Neuronal stem cell (in vitro differentiated cells): ENCODE measurements around the gene MYLIP. TPM values are rescaled to one million over a fixed set of nuclear protein-coding genes. Genes with fewer than 3 reads are reported as not detected.

Source experiments
- DNase-seq: peaks from one replicate; pipeline ENCODE4 v3.0.0-alpha.2; 2013; ENCODE audit warnings: low spot score
- H2AFZ ChIP-seq: one replicate; pipeline ENCODE4 v1.6.1; 2013; ENCODE audit warnings: mild to moderate bottlenecking, low read length, inconsistent platforms
- H2AK5ac ChIP-seq: 2 replicates; pipeline ENCODE4 v1.6.1; 2013; ENCODE audit warnings: low read depth, mild to moderate bottlenecking, inconsistent platforms, low read length, moderate library complexity, mixed read lengths
- H2BK120ac ChIP-seq: 2 replicates; pipeline ENCODE4 v1.6.1; 2013; ENCODE audit warnings: low read depth, mild to moderate bottlenecking, inconsistent platforms, low read length, moderate library complexity, mixed read lengths
- H2BK12ac ChIP-seq: one replicate; pipeline ENCODE4 v1.6.1; 2013; ENCODE audit warnings: low read length, inconsistent platforms
- H2BK15ac ChIP-seq: 2 replicates; pipeline ENCODE4 v1.6.1; 2013; ENCODE audit warnings: mild to moderate bottlenecking, low read length, inconsistent platforms, mixed read lengths
- H2BK5ac ChIP-seq: one replicate; pipeline ENCODE4 v1.6.1; 2013; ENCODE audit warnings: inconsistent platforms, mild to moderate bottlenecking, low read length, moderate library complexity
- H3K14ac ChIP-seq: one replicate; pipeline ENCODE4 v1.6.1; 2013; ENCODE audit warnings: low read length, inconsistent platforms
- H3K18ac ChIP-seq: 2 replicates; pipeline ENCODE4 v1.6.1; 2013; ENCODE audit warnings: low read length, inconsistent platforms
- H3K23ac ChIP-seq: 2 replicates; pipeline ENCODE4 v1.6.1; 2013; ENCODE audit warnings: low read depth, mild to moderate bottlenecking, mixed read lengths, low read length, inconsistent platforms; ENCODE audit not compliant: poor library complexity
- H3K27ac ChIP-seq: replicated peaks from 3 replicates; pipeline ENCODE4 v1.5.1; 2013; ENCODE audit warnings: low read length, inconsistent platforms
- H3K27me3 ChIP-seq, 3 experiments: 2 replicates each; pipeline ENCODE4 v1.6.1; 2013; ENCODE audit warnings: low read length in 3 of 3, mild to moderate bottlenecking in 2 of 3, inconsistent platforms in 1 of 3, low read depth in 1 of 3, mixed read lengths in 1 of 3, moderate library complexity in 1 of 3; ENCODE audit not compliant: control insufficient read depth in 3 of 3, insufficient read depth in 3 of 3
- H3K36me3 ChIP-seq, 2 donors: replicated peaks in 1 of 2; 2 replicates each; pipeline ENCODE4 v1.6.1; 2013; ENCODE audit warnings: low read length in 2 of 2; ENCODE audit not compliant: control insufficient read depth in 2 of 2, insufficient read depth in 2 of 2
- H3K4ac ChIP-seq: 2 replicates; pipeline ENCODE4 v1.6.1; 2013; ENCODE audit warnings: inconsistent platforms, mild to moderate bottlenecking, low read length, moderate library complexity
- H3K4me1 ChIP-seq, 2 donors: 1 replicate in 1 of 2; 2 replicates in 1 of 2; pipeline ENCODE4 v1.6.1; 2013; ENCODE audit warnings: low read length in 2 of 2, low read depth in 1 of 2; ENCODE audit not compliant: control insufficient read depth in 2 of 2, insufficient read depth in 1 of 2
- H3K4me2 ChIP-seq: one replicate; pipeline ENCODE4 v1.6.1; 2013; ENCODE audit warnings: mild to moderate bottlenecking, low read length, inconsistent platforms; ENCODE audit not compliant: insufficient read depth, poor library complexity, severe bottlenecking
- H3K4me3 ChIP-seq, 2 donors: 2 replicates each; pipeline ENCODE4 v1.5.1; 2013; ENCODE audit warnings: low read length in 2 of 2, mild to moderate bottlenecking in 2 of 2, inconsistent platforms in 1 of 2, moderate library complexity in 1 of 2
- H3K79me1 ChIP-seq: one replicate; pipeline ENCODE4 v1.6.1; 2013; ENCODE audit warnings: low read depth, mild to moderate bottlenecking, inconsistent platforms, low read length, moderate library complexity
- H3K9ac ChIP-seq: one replicate; pipeline ENCODE4 v1.6.1; 2013; ENCODE audit warnings: mild to moderate bottlenecking, low read depth, low read length, inconsistent platforms; ENCODE audit not compliant: poor library complexity
- H3K9me3 ChIP-seq, 2 donors: replicated peaks in 1 of 2; 2 replicates each; pipeline versions ENCODE3 to v1.6.1; 2013; ENCODE audit warnings: low read length in 2 of 2, mild to moderate bottlenecking in 2 of 2, inconsistent platforms in 1 of 2, low read depth in 1 of 2, mixed read lengths in 1 of 2, moderate library complexity in 1 of 2; ENCODE audit not compliant: control insufficient read depth in 2 of 2, insufficient read depth in 1 of 2
- H4K8ac ChIP-seq: one replicate; pipeline ENCODE4 v1.6.1; 2013; ENCODE audit warnings: low read depth, mild to moderate bottlenecking, inconsistent platforms, low read length, moderate library complexity
- H4K91ac ChIP-seq: one replicate; pipeline ENCODE4 v1.6.1; 2013; ENCODE audit warnings: low read length, low read depth, mild to moderate bottlenecking, inconsistent platforms; ENCODE audit not compliant: poor library complexity
- WGBS, 2 donors: extraction: QIAGEN DNeasy Blood & Tissue Kit; methylation state at CpG; one replicate each; pipeline ENCODE4 v1.1.7; 2013; ENCODE audit warnings: missing lambda C conversion rate in 2 of 2, mixed read lengths in 1 of 2; ENCODE audit not compliant: insufficient read length in 2 of 2, insufficient replicate concordance in 1 of 2; ENCODE audit errors: extremely low coverage in 2 of 2; 5-methylcytosine and 5-hydroxymethylcytosine counted together
- polyA plus RNA-seq, 2 experiments: library from polyadenylated mRNA; stranded (reverse); fragments of 200-250 nt; gene quantifications; one replicate each; pipeline ENCODE4 v1.2.3, GENCODE V29; 2013

The MYLIP gene
- 4.2 TPM for polyA plus RNA-seq (2013, experiment 1 of 2)
- 3.9 TPM for polyA plus RNA-seq (2013, experiment 2 of 2)

DNA sequence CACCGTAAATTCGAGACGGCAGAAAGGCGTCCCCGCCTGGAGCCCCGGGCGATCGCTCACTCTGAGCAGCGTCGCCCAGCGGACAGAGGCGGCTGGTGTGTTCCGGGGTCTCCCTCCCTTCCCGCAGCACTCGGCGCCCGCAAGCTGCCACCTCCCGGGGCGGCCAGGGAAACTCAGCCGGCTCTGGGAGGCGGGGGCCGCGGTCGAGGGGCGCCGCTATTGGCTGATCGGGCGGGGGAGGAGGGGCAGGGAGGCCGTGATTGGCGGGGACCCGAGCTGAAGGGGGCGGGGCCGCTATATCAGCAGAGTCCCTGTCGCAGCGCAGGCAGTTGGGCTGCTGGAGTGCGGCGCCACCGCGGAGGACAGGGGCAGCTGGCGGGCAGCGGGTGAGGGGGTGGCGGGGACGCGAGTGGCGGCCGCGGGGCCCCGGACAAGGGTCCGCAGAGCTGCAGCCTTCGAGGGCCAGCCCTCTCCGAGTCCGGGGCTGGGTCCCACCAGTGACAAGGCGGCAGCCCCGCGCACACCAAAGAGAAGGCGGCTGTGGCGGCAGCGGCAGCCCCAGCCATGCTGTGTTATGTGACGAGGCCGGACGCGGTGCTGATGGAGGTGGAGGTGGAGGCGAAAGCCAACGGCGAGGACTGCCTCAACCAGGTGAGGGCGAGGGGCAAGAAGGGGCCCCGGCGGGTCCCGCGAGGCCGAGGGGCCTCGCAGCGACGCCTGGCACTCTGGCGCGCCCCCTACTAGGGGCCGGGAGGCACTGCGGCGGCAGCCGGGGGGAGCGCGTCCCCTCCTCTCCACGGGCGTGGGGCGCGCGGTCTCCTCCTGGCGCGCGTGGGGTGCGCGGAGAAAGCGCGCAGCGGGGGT lies at the start of gene MYLIP:
TSS of gene MYLIP (plus strand) at position 328 of the 864 bp plus-strand sequence. CDS start at position 565, 237 bp downstream.
- Histone ChIP-seq H3K23ac (peak within 1 kb of the TSS; percentile 100), H2BK12ac (peak within 1 kb of the TSS; percentile 73), H3K9me3 (no peaks in the 10 kb centered on the region), H3K4me1 (peaks cover 4 to 18% of the 10 kb centered on the region in 2 donors), H3K27ac (no peak within 1 kb of the TSS), H3K14ac (peak within 1 kb of the TSS; percentile 97), H4K8ac (no peak within 1 kb of the TSS), H2BK15ac (peak within 1 kb of the TSS; percentile 92), H2BK120ac (peak within 1 kb of the TSS; percentile 81), H2BK5ac (peak within 1 kb of the TSS; percentile 66), H2AK5ac (peak within 1 kb of the TSS; percentile 75), H3K4me3 (peak within 1 kb of the TSS; percentile 93 to 98), H3K4me2 (peak within 1 kb of the TSS; percentile 100), H3K36me3 (no peaks in the 10 kb centered on the region), H4K91ac (peak within 1 kb of the TSS; percentile 95), H3K27me3 (peaks cover 0 to 25% (median 2%) of the 10 kb centered on the region in 3 experiments), H3K4ac (peak within 1 kb of the TSS; percentile 84), H3K9ac (peak within 1 kb of the TSS; percentile 98), H2AFZ (peak within 1 kb of the TSS; percentile 100), H3K18ac (peak within 1 kb of the TSS; percentile 100), H3K79me1 (peaks cover 3% of the 10 kb centered on the region)
- peak; percentile 94 for DNase-seq
- WGBS, 2 donors = no CpG with 5 or more reads among the region's 95 CpGs

DNA sequence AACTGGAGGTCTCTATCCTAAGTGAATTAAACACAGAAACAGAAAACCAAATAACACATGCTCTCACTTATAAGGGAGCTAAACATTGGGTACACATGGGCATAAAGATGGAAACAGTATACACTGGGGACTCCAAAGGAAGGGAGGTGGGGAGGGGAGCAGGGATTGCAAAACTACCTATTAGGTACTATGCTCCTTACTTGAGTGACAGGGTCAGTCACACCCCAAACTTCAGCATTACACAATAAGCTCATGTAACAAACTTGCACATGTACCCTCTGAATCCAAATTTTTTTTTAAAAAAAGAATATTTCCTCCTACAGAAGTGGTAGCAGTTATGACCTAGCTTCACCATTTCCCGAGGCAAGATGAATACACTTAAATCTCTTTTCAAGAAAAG lies 49.5 kb upstream of the MYLIP start:
- Histone ChIP-seq H2BK15ac (no peak overlapping the region), H3K27me3 (peaks cover 0 to 6% (median 0%) of the 10 kb centered on the region in 3 experiments), H3K9ac (no peak overlapping the region), H2BK12ac (no peak overlapping the region), H2AFZ (no peak overlapping the region), H3K4me2 (no peak overlapping the region), H3K4me3 (no peak overlapping the region), H3K18ac (no peak overlapping the region), H4K8ac (no peak overlapping the region), H3K9me3 (no peaks in the 10 kb centered on the region), H3K27ac (no peak overlapping the region), H4K91ac (no peak overlapping the region), H3K4ac (no peak overlapping the region), H3K14ac (no peak overlapping the region), H3K23ac (no peak overlapping the region), H2BK5ac (no peak overlapping the region), H3K36me3 (no peaks in the 10 kb centered on the region), H2AK5ac (no peak overlapping the region), H2BK120ac (no peak overlapping the region), H3K79me1 (no peaks in the 10 kb centered on the region), H3K4me1 (no peaks in the 10 kb centered on the region)
- no CpG with 5 or more reads among the region's 1 CpG for WGBS, 2 donors
- DNase-seq = no peak

DNA sequence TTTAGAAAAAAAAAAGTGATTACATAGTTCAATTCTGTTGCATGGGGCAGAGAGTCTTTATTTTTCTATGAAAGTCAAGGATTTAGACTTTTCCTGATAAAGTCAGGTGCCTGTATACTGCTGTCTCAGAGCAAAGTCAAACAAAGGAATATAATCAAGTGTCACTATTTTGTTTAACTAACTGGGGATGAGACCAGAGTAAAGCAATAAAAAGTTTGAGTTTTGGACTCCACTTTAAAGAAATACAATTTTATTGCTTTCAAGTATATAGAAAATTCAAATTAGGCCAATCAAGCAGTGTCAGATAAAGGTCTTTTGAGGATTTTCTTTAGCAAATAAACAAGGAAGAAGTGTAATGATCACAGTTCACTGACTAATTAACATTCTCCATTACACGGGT lies 48.7 kb upstream of the MYLIP start:
- WGBS, 2 donors = no CpG with 5 or more reads among the region's 1 CpG

DNA sequence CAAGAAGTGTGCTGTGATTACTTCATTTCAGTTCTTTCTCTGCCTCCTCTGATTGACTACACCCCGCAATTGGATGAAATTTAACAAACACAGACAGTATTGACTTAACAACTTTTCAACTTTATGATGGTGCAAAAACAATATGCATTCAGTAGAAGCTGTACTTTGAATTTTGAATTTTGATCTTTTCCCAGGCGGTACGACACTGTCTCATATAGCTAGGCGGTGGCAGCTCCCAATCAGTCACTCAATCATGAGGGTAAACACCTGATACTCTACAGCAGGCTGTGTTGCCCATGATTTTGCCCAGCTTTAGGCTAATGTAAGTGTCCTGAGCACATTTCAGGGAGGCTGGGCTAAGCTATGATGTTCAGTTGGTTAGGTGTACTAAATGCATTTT lies 47.6 kb upstream of the MYLIP start:
- Histone ChIP-seq H3K4ac (no peak overlapping the region), H3K4me3 (no peak overlapping the region), H3K23ac (no peak overlapping the region), H3K9me3 (no peaks in the 10 kb centered on the region), H3K18ac (no peak overlapping the region), H3K14ac (no peak overlapping the region), H2BK12ac (no peak overlapping the region), H3K27ac (no peak overlapping the region), H3K4me1 (no peaks in the 10 kb centered on the region), H3K36me3 (no peaks in the 10 kb centered on the region), H2BK120ac (no peak overlapping the region), H3K79me1 (no peaks in the 10 kb centered on the region), H3K9ac (no peak overlapping the region), H3K4me2 (no peak overlapping the region), H2BK15ac (no peak overlapping the region), H4K91ac (no peak overlapping the region), H4K8ac (no peak overlapping the region), H2BK5ac (no peak overlapping the region), H3K27me3 (peaks cover 0 to 6% (median 0%) of the 10 kb centered on the region in 3 experiments), H2AFZ (no peak overlapping the region), H2AK5ac (no peak overlapping the region)
- DNase-seq = no peak
- WGBS, 2 donors = no CpG with 5 or more reads among the region's 4 CpGs

More for the DNA sequence above, 48.7 kb upstream of the MYLIP start:
- no peak overlapping the region for H2BK12ac ChIP-seq
- H3K4ac ChIP-seq = no peak overlapping the region
- H3K9ac ChIP-seq = no peak overlapping the region
- H3K4me3 ChIP-seq = no peak overlapping the region
- no peak overlapping the region for H3K23ac ChIP-seq
- H4K8ac ChIP-seq = no peak overlapping the region
- H3K9me3 ChIP-seq = no peaks in the 10 kb centered on the region
- no peaks in the 10 kb centered on the region for H3K79me1 ChIP-seq
- H3K27ac ChIP-seq = no peak overlapping the region
- H3K27me3 ChIP-seq = peaks cover 0 to 6% (median 0%) of the 10 kb centered on the region in 3 experiments
- H4K91ac ChIP-seq = no peak overlapping the region
- no peak for DNase-seq
- no peak overlapping the region for H3K4me2 ChIP-seq
- no peak overlapping the region for H3K14ac ChIP-seq
- no peak overlapping the region for H2AFZ ChIP-seq
- H2BK15ac ChIP-seq = no peak overlapping the region
- no peaks in the 10 kb centered on the region for H3K36me3 ChIP-seq
- no peak overlapping the region for H3K18ac ChIP-seq
- no peak overlapping the region for H2AK5ac ChIP-seq
- H3K4me1 ChIP-seq = no peaks in the 10 kb centered on the region
- H2BK5ac ChIP-seq = no peak overlapping the region
- no peak overlapping the region for H2BK120ac ChIP-seq
